Measurements from ENCODE around the gene GPR55. TPM values are rescaled to one million over a fixed set of nuclear protein-coding genes. Genes with fewer than 3 reads are reported as not detected.
A peak's percentile ranks its signal among the peaks of the same experiment; 100 is the strongest.

GPR55 gene
- total and polyA plus RNA-seq, 7 donors, result 0.01 to 0.32 (median 0.03) TPM; not detected in 4

DNA sequence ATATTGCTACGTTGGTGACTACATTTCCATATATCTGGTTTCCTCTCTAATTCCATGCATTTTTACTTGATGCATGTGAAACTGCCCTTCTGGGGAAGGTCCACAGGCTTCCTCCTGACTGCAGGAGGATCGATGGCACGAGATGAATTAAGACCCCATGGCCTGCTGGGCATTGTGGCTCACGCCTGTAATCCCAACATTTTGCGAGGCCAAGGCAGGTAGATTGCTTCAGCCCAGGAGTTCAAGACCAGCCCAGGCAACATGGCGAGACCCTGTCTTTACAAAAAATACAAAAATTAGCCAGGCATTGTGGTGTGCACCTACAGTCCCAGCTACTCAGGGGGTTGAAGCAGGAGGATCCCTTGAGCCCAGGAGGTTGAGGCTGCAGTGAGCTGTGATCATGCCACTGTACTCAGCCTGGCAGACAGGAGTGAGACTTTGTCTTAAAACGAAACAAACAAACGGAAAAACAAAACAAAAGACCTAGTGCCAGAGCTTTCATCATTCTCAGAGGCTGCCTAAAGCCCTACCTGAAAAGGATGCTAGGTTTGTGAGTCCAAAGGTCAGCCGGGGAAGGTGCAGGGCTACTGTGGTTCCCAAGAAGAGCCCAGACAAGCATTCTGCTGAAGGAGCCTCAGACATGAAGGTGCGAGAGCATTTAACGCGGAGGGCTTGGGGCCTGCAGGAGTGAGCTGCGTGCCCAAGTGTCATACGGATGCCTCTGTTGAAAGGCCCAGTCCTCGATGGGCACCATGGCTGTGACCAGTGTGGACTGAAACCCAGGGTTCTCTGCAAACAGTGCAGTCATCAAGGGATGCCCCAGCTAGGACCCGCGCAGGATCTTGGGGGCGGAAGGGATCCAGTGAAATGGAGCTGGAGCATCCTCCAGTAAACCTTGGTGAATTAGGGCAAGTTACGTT, 21.6 kb downstream of the GPR55 start:
- ATAC-seq (no peak), DNase-seq (no peak)
- 84 to 88% (median 87%) methylated on average over 19 of the region's 19 CpGs for WGBS, 3 donors
- H3K9me3 ChIP-seq, result no peaks in the 10 kb centered on the region
- H3K27me3 ChIP-seq (ENCODE audit: insufficient read depth in 3 of 3, low read length in 2 of 3), result peaks cover 0 to 2% (median 0%) of the 10 kb centered on the region in 3 donors
- H3K4me3 ChIP-seq, result no peak overlapping the region
- H3K4me1 ChIP-seq, result no peaks in the 10 kb centered on the region
- H3K27ac ChIP-seq, result no peak overlapping the region
- no peaks in the 10 kb centered on the region for H3K36me3 ChIP-seq (ENCODE audit: insufficient read depth in 1 of 2, low read depth in 1 of 2)
- intact Hi-C loops (cut with DNase I), result no loop called here
- TF ChIP-seq CTCF (IDR thresholded peaks at IDR 0.05), result no peak

DNA sequence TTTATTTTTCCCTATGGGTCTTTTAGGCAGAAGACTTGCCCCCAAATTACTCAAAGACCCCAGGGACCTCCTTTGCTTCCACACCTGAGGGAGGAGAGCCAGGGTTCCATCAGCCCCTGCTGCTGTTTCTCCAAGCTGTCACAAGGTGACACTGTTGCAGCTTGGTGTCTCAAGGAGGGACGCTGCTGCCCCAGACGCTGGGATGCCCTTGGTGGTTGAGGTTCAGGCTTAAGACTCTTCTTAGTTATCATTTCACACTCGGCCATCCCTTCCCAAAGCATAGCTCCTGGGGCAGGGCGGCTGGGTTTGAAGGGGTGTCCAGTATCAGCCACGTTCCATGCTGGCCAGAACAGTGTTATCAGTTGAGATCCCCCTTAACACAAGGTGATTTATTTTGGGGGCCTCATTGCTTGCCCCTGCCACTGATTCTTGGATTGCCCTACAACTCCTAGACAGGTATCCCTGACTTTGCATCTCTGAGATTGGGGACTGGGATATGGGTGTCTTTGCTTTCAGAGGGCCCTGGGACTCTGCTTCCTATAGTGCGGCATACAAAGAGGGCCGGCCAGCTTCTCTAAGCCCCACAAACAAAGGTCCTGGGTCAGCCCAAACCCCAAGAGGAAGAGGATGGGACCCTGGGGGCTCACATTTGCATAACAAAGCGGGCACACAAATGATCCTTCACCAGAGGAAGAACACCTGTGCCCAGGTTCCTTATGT, 22.7 kb downstream of the GPR55 start:
- Histone ChIP-seq H3K4me1 (no peaks in the 10 kb centered on the region), H3K27ac (no peak overlapping the region), H3K36me3 (ENCODE audit: insufficient read depth in 1 of 2, low read depth in 1 of 2) (no peaks in the 10 kb centered on the region), H3K9me3 (no peaks in the 10 kb centered on the region), H3K27me3 (ENCODE audit: insufficient read depth in 3 of 3, low read length in 2 of 3) (peaks cover 0 to 2% (median 0%) of the 10 kb centered on the region in 3 donors), H3K4me3 (no peak overlapping the region)
- peak; percentile 21 for TF ChIP-seq CTCF (IDR thresholded peaks at IDR 0.05)
- WGBS, 3 donors, result 36 to 41% (median 38%) methylated on average over 8 of the region's 8 CpGs
- DNase-seq, result no peak
- no peak for ATAC-seq
- intact Hi-C loops (cut with DNase I), result no loop called here

DNA sequence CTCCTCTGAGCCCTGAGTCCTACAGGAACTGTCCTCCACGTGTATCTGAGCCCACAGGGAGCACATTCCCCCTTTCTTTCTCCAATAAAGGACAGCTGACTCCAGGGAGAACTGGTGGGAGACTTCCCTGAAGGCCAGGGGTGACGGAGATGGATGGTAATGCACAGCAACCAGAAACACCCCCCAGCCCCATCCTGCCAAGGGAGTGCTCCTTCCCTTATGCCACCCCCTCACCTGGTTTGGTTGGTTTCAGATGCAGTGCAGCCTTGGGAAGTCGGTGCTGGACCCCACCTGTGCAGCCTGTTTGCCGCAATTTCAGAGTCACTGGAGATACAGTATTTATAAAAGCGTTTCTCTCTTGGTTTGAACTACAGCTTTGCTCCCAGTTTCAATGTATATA, 24.0 kb downstream of the GPR55 start:
- Histone ChIP-seq H3K4me1 (no peaks in the 10 kb centered on the region), H3K27ac (no peak overlapping the region), H3K27me3 (ENCODE audit: insufficient read depth in 3 of 3, low read length in 2 of 3) (peaks cover 0 to 9% (median 2%) of the 10 kb centered on the region in 3 donors), H3K36me3 (ENCODE audit: insufficient read depth in 1 of 2, low read depth in 1 of 2) (no peaks in the 10 kb centered on the region), H3K4me3 (no peak overlapping the region), H3K9me3 (no peaks in the 10 kb centered on the region)
- intact Hi-C loops (cut with DNase I), result no loop called here
- TF ChIP-seq CTCF (IDR thresholded peaks at IDR 0.05), result no peak
- DNase-seq (no peak), ATAC-seq (no peak)
- WGBS, 3 donors, result 64 to 68% (median 66%) methylated on average over 5 of the region's 5 CpGs

- intact Hi-C loops (cut with DNase I), result no loop called here
- WGBS, 3 donors, result 53 to 60% (median 60%) methylated on average over 10 of the region's 10 CpGs
- Histone ChIP-seq H3K27ac (no peak overlapping the region), H3K9me3 (no peaks in the 10 kb centered on the region), H3K27me3 (ENCODE audit: insufficient read depth in 3 of 3, low read length in 2 of 3) (peaks cover 0 to 11% (median 2%) of the 10 kb centered on the region in 3 donors), H3K36me3 (ENCODE audit: insufficient read depth in 1 of 2, low read depth in 1 of 2) (no peaks in the 10 kb centered on the region), H3K4me3 (no peak overlapping the region), H3K4me1 (no peaks in the 10 kb centered on the region)
- no peak for TF ChIP-seq CTCF (IDR thresholded peaks at IDR 0.05)
- ATAC-seq (no peak), DNase-seq (no peak)
Measured at GRCh38 chr2:230900336-230900995, 24.6 kb downstream of the GPR55 start.
